ENCODE measurements around the gene ADAMTS15. TPM values are rescaled to one million over a fixed set of nuclear protein-coding genes. Genes with fewer than 3 reads are reported as not detected.

Gene ADAMTS15
- total RNA-seq, 2 donors from 2014 or later: 6.3 to 20.7 TPM

DNA sequence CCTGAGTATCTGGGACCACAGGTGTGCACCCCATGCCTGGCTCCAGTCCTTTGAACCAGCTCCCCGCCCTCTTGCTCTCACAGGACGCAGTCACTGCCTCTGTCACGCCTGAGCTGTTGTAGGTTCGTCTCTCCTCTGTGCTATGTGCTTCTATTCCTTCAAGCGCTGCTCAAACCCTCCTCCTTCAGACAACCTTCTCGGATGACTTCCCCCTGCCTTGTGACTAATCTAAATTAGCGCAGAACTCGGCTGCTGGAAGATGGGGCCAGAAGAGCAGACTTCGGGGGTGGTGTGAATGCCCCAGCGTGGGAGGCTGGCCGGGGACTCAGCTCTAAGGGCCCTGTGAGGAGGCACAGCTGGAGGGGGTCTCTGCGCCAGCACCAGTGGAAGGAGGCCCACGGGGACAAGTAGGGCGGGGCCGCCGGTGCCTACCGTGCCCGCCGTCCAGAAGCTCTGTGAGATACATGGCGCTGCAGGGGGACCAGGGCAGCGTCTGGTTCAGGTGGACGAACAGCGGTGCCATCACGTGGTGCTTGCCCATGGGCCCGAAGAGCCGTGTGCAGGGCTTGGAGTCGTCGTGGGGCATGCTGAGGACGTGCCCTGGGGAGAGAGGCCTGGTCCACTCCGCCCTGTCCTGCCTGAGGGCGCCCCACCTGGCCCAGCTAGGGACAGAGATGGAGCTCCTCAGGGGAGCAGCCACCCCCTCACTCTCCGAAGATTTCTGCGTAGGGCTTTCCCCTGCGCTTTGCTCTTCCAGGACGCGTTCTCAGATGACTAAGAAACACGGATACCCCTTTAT is 32.5 kb upstream of the ADAMTS15 start:
- DNase-seq (ENCODE audit: low spot score): no peak

DNA sequence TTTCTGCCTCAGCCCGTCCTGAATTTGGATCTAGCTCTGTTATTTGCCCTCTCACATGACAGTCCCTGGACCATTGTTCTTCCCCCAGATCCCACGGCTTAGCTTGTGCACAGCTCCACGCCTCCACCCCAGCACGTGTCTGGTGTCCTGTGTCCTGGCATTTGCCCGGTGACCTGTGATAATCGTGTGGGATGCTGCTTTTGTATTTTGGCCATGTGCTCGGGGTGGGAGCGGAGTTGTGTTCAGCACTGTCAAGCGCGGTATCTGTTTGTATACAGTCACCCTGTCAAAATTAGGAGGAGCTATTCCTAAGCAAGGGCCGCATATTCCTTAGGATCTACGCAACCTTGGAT is 31.9 kb upstream of the ADAMTS15 start:
- no peak for DNase-seq (ENCODE audit: low spot score)
- intact Hi-C loops (cut with DNase I): no loop called here

More for the DNA sequence above, 32.5 kb upstream of the ADAMTS15 start:
- intact Hi-C loops (cut with DNase I): no loop called here

DNA sequence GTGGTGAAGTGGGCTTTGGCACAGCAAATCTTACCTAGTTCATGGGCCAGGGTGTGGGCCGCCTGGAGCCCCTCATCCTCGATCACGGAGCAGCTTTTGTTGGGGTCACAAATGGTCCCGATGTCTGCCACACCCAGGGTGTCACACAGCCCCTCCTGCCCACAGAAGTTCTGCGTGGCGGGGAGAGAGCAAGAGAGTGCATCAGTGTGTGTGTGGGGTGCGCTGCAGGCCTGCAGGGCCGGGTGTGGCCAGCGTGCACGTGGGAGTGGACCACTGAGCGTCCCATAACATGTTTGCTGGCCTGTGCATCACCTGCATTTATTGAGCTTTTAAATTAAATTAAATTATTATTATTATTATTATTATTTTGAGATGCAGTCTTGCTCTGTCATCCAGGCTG is 31.5 kb upstream of the ADAMTS15 start:
- intact Hi-C loops (cut with DNase I): no loop called here
- DNase-seq (ENCODE audit: low spot score): no peak

DNA sequence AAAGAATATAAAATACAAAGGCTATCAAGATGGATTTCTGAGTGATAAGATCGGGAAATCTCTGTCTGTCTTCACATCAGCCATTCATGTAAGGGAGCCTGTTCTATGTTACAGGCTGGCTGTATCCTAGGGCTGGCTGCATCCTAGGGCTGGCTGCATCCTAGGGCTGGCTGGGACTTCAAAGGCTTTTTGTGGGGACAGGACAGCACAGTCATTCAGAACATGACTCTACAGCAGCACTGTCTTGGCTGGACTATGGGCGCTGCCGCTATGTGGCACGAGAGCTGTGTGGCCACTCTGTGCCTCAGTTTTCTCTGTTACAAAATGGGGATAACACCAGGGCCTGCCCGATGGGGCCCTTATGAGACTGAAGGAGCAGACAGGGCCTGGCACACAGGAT is 30.2 kb upstream of the ADAMTS15 start:
- intact Hi-C loops (cut with DNase I): no loop called here
- DNase-seq (ENCODE audit: low spot score): no peak

DNA sequence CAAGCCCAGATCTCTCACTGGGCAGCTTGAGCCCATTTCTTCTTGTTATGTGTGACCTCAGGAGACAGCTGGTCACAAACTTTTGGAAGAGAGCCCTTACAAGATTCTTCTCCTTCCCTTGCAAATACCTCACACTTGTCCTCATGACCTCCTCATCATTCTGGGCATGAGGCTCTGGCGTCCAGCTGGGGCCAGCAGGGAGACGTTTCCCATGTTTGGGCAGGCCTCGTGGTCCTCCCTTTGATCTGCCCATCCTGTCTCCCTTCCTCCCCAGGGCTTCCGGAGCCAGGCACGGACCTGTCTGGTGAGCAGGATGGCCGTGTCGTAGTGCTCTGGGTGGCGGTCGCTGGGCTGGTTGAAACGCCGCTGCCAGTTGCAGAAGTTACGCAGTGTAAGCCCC is 29.7 kb upstream of the ADAMTS15 start:
- no peak for DNase-seq (ENCODE audit: low spot score)
- intact Hi-C loops (cut with DNase I): no loop called here

DNA sequence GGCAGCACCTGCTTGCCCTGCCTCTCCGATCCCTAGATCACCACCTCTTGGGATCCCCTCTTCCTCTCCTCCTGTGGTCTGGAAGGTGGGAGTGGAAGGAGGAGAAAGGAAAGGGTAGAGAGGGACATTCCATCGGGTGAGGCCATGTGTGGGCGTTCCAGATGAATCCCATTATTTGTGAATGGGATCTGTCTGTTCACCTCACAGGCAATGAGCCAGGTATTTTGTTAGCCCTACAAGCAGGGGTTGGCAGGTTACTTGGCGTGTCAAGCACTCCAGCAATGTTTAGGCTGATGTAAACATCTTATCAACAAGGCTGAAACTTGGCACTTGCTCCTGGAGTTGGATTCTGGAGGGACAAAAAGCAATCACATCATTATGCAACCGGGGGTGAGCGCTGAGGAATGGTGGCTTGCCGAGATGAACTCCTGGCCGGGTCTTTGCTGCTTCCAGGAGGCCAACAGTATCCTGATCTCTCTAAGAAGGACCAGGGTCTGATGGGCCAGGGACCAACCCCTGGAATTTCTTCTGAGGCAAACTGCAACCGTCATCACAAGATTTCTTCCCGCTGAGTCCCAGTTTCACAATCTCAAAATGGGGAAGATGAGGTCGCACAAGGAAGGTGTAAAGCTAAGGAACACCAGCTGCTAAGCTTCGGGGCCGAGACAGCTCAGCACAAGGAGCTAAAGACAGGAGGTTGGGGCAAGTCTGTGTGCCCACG is 27.8 kb upstream of the ADAMTS15 start:
- intact Hi-C loops (cut with DNase I): loop anchor here in 1 of 2 donors (10.0 kb wide), 1 partner anchor 206 kb away; no protein-coding TSS in a partner anchor
- no peak for DNase-seq (ENCODE audit: low spot score)

DNA sequence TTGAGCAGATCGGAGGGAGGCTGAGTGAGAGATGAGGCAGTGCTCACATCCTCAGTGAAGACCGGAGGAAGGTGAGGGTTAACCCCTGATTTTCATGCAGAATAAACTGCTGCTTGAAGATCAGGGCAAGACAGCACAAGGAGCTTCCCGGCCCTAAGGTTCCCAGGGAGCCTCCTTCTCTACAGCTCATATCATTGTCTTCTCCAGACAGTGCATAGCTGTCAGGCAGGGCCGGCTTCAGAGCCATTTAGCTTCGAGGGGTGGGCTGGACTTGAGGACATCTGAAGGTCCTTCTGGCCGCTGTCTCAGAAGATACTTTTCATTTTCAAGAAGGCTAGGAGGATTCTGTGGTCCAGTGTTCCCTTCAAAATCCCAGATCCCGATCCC is 27.3 kb upstream of the ADAMTS15 start:
- intact Hi-C loops (cut with DNase I): loop anchor here in 1 of 2 donors (10.0 kb wide), 1 partner anchor 206 kb away; no protein-coding TSS in a partner anchor
- DNase-seq (ENCODE audit: low spot score): no peak

DNA sequence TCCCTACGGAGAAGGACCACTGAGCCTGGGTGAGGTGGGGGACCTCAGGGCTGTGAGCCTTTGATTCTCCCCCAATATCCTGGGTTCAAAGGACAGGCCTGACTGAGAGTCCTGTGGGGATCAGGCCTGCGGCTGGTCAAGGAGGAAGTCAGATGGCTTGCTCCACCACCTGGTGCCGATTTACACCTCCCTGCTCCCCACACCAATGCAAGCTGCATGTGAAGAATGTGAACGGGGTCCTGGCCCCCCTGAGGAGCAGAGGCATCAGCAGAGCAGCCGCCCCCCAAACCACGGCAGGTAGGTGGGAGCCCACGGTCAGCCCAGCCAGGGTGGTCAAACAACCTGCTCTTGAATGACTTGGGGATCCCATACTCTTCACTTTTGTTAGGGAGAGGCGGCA is 26.7 kb upstream of the ADAMTS15 start:
- intact Hi-C loops (cut with DNase I): loop anchor here in 1 of 2 donors (10.0 kb wide), 1 partner anchor 207 kb away; no protein-coding TSS in a partner anchor
- no peak for DNase-seq (ENCODE audit: low spot score)

DNA sequence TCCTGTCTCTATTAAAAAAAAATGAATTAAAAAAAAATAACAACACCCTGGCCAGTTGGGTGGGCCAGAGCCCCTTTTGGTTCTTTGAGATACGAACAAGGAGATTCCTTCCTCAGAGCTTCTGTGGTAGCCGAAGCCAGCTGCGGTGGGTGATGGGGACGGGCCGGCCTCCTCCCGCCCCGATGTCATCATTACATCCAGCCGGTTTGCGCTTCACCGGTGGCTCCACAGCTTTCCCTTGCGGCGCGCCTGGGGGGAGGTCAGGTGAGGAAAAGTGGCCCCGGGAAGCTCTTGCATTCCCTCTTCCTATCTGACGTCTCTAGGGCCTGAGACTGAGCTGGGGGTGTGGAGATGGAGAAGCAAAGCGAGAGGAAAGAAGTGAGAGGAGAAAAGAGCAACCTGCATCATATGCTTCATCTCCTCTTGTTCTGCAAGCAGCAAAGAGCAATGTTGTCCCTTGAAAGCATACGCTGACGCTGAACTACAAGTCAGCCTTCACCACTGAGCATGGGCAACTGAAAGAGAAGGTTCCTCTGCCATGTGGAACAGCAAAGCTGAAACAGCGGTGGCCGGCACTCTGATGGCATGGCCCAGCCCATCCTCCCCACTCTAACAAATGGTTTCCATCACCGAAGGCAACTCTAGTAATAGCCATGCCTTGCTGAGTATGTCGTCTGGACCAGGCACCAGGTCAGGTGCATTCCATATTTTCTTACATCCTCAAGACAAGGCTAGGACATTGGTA is 26.0 kb upstream of the ADAMTS15 start:
- intact Hi-C loops (cut with DNase I): loop anchor here in 1 of 2 donors (10.0 kb wide), 1 partner anchor 208 kb away; no protein-coding TSS in a partner anchor

DNA sequence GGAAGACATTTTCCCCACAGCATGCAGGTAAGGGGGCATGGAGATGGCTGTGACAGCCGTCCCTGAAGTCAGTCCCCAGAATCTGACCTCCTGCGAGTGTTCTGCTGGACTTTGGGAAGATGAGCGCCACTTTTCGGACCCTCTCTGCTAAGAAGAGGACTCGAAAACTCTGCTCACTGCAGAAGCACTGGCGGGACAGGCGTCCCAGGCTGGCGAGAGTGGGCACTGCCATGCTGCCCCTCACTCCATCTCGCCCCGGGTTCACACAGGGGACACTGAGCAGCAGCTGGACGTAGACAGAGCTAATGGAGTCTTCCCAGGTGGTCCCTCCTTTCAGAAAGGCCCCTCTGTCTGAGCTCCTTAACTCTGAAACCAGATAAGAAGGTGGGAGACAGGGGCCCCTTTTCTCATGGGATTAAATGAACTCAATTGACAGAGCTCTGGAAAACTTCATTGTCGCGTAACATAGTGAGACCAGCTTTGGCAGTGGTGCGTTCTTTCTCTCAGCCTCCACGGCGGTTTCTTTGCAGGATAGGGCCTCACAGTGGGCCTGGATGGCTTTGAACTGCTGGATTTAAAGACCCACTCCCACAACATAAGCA is 24.8 kb upstream of the ADAMTS15 start:
- no peak for DNase-seq (ENCODE audit: low spot score)
- intact Hi-C loops (cut with DNase I): loop anchor here in 1 of 2 donors (10.0 kb wide), 1 partner anchor 209 kb away; no protein-coding TSS in a partner anchor

More for the DNA sequence above, 26.0 kb upstream of the ADAMTS15 start:
- no peak for DNase-seq (ENCODE audit: low spot score)

DNA sequence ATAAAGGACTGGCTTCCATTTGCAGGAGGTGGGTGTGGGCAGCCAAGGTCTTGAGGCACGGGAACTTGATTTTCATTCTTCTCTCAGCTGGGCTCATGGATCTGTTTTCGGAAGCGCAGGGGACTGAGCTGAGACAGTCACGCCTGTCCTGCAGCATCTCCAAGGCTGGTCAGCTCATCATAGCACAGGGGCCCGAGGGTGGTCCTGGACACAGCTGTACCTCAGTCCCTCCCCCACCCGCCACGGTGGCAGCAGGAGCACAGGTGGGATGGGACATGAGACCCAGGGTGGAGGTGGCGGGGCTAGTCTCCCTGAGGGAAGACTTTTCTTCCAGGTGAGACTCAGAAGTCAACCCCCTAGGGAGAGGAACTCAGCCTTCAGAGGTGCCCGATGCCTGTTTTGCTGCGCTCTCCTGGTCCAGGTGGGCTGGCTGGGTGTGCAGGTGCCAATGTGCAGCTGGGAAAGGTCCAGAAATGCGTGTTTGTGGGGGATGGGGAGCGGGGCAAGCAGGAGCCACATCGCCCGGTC is 23.8 kb upstream of the ADAMTS15 start:
- intact Hi-C loops (cut with DNase I): loop anchor here in 1 of 2 donors (10.0 kb wide), 1 partner anchor 210 kb away; no protein-coding TSS in a partner anchor
- no peak for DNase-seq (ENCODE audit: low spot score)

DNA sequence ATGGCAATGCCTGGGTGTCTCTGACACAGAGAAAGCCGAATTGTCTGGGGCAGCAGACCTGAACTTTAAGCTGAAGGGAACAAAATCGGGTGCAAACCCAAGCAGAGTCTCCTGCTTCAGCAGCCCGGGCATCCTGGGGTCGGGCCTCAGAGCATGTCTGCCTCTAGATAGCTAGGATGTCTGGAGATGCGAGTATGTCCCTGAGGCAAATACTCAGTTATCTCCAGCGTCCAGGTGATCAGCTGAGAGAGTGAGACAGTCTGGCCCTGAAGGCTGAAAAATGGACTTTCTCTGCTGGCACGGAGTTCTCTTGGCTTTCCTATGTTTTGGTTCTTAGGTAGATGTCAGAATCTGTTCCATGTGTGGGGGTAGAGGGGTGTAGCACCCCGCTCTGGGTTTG is 23.3 kb upstream of the ADAMTS15 start:
- intact Hi-C loops (cut with DNase I): loop anchor here in 1 of 2 donors (10.0 kb wide), 1 partner anchor 210 kb away; no protein-coding TSS in a partner anchor

DNA sequence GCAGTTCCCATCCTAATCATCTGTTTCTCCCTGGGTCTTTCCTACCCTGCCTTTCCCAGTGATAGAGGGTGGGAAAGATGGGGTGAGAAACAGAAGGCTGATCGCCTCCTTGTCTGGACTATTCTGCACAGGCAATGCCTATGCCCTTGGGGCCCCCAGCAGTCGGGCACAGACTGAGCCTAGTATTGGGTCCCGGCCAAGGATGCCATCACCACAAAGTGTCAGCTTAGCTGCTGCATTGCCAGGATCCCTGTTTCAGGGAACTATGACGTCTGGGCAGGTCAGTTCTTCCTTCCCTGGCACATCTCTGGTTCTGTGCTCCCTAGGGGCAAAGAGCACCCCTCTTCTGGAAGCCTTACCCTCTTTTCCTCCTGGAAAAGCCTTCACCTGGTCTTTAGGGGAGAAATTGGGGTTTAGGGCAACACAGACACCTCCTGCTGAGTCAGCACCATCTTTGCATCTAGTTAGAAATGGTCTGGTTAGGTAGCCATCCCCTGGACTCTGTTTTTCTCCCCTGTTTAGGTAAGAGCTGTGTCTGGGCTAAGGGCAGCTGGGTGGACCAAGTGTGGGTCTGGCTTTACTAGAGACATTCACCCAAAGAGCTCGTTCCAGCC is 22.1 kb upstream of the ADAMTS15 start:
- DNase-seq (ENCODE audit: low spot score): no peak
- intact Hi-C loops (cut with DNase I): loop anchor here in 1 of 2 donors (2.0 to 10.0 kb wide), 2 partner anchors 36 to 212 kb away; no protein-coding TSS in a partner anchor

More for the DNA sequence above, 23.3 kb upstream of the ADAMTS15 start:
- DNase-seq (ENCODE audit: low spot score): no peak

DNA sequence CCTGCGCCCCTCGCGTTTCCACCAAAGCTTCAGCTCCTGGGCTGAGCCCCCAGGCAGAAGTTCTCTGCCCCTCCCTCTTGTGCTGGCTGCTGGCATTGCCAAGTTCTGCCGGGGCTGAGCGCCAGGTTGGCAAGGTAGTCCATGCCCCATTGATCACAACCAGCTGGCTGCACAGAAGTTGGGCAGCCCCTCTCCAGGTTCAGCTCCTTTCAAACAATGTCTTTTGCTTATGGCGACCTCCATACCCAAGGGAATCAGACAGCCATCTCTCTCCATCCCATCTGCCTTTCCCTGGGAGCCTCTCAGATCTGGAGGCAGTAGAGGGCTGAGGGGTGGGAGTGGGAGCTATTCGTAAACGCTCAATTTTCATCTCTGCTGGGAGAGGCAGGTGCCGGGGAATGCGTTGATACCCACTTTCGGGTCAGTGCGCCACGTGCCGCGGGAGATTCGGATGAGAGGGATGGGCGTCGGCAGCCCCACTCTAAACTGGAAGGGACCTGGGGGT is 21.6 kb upstream of the ADAMTS15 start:
- DNase-seq (ENCODE audit: low spot score): no peak
- intact Hi-C loops (cut with DNase I): loop anchor here in 1 of 2 donors (2.0 to 10.0 kb wide), 2 partner anchors 36 to 212 kb away; no protein-coding TSS in a partner anchor

DNA sequence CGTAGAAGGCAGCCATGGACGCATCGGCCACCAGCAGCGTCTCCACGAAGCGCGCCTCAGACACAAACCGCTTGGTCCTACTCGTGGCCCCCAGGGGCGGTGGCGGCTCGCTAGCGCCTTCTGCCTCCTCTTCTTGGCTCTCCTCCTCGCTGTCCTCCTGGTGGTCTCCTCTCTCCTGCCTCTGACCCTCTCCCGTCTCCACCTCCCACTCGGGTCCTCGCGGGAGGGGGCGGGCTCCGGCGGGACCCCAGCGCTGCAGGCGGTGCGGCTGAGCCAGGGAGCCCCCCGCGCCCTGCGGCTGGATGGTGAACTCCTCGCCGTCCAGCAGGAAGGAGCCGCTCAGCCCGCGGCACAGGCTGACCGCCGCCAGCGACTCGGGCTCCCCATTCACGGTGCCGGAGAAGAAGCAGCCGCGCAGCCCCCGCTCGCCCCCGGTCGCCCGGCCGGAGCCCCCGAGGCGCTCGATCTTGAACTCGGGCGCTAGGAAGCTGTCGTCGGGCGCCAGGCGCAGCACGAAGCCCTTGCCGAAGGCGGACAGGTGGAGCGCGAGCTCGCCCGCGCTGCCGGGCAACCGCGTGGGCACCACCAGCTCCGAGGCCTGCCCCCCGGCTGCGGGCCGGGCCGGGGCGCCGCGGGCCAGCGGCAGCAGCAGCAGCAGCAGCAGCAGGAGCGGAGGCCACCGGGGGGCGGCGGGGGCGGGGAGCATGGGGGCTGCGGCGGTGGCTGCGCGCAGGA is 20.7 kb upstream of the ADAMTS15 start:
- no peak for DNase-seq (ENCODE audit: low spot score)
- intact Hi-C loops (cut with DNase I): loop anchor here in 1 of 2 donors (2.0 to 10.0 kb wide), 2 partner anchors 37 to 213 kb away; no protein-coding TSS in a partner anchor

DNA sequence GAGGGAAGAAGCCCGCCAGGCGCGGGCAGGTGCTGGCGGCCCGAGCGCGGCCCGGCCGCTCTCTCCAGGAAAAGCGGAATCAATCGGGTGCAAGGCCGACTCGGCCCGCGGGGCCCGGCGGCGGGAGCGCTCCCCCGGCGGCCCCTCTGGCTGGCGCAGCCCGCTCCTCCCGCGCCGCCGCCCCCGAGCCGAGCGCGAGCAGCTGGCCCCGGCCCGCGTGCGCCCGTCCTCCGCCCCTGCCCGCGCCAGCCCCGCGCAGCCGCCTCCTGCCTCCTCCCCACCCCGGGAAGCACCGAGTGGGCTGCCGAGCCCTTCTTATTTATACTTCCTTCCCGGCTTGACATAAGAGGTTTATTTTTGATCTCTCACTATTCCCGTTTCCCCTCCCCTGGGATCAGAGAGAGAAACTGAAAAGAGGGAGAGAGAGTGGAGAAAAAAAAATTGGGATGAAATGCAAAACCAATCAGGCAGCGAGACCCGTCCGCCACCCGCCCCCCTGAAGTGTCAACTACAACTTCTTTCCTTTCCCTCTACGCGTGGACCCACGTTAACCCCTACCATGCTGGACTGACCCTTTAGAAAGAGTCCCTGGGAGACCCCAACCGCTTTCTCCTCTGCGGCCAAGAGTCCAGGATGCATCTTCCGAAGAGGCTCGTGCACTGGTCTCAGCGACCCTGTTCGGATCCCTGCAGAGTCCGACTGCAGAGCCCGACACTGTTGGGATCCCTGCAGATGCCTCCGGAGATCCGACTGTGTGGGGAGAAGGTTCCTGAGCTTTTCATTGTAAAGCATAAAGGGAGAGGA is 19.9 kb upstream of the ADAMTS15 start, which contains the start of gene ADAMTS8:
ADAMTS8 (minus strand) TSS at position 294 of the 804 bp plus-strand sequence. CDS start 323 bp downstream, outside the sequence.
- DNase-seq (ENCODE audit: low spot score): no peak
- intact Hi-C loops (cut with DNase I): loop anchor here in 1 of 2 donors (10.0 kb wide), 1 partner anchor 214 kb away; no protein-coding TSS in a partner anchor
